Stimulated activated CD4-positive, alpha-beta T cell treated with anti-CD3 and anti-CD28 coated beads, Interleukin-12 subunit alpha, Interleukin-12 subunit beta, amount 100 ng/mL, for 4 hours (primary cell): Measurements from ENCODE around the gene AGAP3.

Experiments used
- DNase-seq: peaks from one replicate; pipeline ENCODE4 v3.0.0-alpha.2; 2020

AGAP3 gene

DNA sequence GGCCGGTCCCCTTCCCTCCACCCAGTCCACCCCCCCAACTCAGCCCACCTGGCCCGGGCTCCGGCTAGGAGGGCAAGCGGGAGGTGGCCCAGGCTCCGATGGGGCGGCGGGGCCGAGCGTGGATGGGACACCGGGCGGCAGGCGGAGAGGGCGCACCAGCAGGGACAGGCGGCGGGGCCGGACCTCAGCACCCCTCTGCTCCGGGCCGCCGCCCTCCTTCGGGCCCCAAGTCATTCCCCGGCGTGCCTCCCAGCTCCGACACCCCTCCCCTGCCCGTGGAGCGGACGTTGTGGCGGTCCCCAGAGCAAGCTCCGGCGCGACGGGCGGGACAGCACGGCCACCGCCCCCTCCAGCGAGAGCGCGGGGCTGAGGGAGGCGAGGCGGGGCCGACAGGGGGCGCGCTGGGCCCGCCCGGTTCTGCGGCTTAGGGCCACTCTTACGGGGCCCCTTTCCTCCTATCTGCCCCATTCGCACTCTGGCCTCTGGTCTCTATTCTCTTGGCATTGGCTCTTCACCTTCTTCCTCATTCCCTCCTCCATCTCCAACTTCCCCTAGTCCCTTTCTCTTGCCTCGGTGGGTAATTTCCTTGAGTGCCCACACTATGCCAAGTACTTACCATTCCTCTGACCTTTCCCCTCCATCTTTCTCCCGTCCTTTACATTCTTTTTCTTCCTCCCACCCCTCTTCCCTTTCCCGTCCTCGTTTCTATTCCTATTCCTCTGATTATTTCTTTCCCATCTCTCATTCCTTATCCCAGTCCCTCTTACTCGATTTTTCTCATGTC is 81.9 kb downstream of the AGAP3 start:
- peak; percentile 61 for DNase-seq

DNA sequence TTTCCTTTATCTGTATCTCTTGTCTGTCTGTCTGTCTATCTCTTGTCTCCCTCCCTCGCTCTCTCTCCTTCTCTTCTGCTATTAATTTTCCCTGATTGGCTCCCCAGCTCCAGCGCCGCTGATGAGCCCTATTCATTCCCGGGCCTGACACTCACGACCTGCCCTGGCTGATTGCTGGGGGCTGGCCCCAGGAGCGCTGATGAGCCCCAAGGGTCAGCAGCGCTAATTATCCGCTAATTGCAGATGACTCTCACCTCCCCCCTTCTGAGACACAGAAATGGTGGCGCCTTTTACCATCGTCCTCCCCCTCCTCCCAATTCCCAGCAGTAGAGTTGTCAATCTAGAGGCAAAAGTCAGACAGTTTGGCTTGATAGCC is 82.5 kb downstream of the AGAP3 start:
- DNase-seq = no peak

DNA sequence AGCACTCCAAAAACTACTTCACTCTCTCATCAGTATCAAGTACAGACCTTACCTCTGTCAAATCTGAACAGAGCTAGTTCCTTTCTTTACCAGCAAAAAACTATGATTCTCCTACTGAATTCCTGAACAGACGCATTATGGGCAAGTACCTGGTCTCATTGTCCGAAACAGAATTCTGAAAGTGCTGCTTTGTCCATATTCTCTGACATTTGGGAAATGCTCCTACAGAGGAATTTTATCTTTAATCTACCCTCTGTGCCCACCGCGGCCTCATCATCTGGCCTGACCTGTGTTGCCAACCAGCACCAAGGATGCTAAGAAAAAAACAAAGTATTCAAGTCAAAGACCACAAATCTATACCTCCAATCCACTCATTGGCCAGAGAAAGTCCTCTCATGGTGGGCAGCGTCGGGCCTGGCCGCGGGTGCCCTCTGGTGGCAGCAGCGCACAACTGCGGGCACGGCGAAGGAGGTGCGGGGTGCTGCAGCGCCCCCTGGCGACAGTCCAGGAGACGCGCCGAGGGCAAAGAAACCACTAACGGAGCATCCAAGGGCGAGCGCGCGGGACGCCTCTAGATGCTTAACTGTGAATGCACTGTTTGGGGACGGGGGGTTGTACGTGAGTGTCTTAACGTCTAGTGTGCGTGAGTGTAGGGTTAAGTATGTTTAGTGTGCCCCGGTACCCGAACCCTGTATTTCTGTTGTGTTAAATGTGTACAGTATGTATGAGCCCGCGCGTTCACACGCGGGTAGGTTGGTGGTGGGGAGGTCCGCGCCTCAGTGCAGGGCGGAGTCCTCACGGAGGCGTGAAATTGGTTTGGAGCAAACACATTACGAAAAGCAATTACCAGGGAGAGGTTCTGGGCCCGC is 86.2 kb downstream of the AGAP3 start:
- DNase-seq = peak; percentile 79

GRCh38 chr7:151173386-151174245 is 87.3 kb downstream of the AGAP3 start:
- DNase-seq = no peak

DNA sequence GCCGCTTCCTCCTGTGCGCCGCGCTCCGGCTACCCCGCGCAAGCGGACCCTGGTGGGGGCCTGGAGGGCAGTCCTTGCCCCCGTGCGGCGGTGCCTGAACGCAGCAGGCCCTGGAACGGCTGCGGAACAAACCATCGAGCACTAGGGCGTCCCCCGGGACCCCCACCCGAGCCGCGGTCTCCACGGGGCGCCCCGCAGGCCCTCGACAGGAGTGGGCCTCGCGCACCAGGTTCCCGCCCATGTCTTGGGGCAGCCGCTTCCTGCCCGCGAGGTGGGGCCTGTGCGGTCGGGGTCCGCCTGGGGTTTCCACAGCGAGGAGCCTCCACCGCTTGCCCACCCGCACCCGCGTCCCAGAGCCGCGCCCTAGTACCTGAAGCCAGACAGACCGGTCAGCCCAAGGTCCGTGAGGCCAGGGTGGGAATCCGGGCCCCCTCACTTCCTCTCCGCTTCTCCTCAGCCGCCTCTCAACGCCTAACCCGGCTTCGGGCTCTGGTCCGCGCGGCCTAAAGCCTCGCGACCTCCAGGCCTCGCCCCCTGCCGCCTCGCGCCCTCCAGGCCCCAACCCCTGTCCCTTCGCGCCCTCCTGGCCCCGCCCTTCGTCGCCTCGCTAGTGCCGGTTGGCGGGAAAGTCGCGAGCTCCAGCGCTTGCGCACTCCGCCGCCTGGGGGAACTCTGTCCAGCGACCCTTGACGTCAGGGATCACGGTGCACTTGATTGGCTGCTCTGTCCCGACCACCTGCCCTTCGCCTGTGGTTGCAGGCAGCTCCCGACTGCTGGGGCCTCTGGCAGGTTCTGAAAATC is 88.2 kb downstream of the AGAP3 start:
- DNase-seq = peak; percentile 25

- no peak for DNase-seq
These were observed 88.9 kb downstream of the AGAP3 start for GRCh38 chr7:151175047-151175792.

GRCh38 chr7:151175793-151176311 is 89.6 kb downstream of the AGAP3 start:
- no peak for DNase-seq

DNA sequence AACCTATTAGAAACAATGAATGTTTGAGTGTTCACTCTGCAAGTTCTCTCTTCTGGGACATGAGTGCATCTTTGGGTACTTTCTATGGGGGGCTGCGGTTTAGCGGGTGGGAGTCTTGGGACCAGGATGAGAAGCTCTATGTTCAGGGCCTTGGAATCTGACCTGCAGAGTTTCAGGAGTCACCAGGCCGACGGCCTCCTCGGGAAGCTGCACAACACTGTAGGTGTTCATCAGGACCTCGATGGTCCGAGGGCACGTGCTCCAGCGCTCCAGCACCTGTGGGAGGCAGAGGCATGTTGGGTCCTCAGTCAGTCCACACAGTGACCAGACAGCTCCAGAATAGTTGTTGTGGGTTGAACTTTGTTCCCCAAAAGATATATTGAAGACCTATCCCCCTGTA is 90.1 kb downstream of the AGAP3 start:
- DNase-seq = no peak

DNA sequence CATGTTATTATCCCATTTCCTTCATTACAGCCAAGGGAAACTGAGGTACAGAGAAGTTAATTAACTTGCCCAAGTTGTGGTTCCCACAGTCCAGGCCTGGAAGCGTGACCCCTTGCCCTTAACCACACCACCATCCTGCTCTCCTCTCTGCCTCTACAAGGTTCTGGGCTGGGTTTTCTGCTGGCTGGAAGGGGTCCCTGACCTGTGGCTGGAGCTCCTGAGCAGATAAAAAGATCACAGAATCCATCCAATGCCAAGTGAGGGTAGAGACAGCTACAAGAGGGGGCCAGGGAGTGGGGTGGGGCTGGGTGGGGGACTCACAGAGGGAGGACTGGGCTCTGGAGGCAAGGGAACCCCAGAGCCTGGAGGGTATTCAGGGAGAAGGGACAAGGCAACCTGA is 91.0 kb downstream of the AGAP3 start:
- no peak for DNase-seq

DNA sequence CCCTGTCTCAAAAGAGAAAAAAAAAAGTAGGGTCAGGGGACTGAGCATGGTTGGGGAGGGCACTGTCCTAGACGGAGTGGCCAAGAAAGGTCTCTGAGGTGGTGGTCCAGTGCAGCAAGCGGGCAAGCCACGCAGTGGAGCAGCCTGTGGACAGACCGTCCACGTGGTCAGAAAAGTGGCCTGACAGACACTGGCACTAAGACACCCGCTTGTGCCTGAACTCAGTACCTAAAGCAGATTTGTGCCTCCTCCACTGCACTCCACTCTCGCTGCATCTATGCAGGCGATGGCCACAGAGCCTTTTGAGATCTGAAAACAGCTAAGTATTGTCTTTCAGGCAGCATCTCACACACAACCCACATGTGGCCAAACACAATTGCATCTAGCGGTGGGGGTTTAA is 92.0 kb downstream of the AGAP3 start:
- DNase-seq = no peak

- no peak for DNase-seq
These were observed 92.6 kb downstream of the AGAP3 start for GRCh38 chr7:151178831-151179230.

- DNase-seq = no peak
These were observed 93.1 kb downstream of the AGAP3 start for GRCh38 chr7:151179287-151179860.

DNA sequence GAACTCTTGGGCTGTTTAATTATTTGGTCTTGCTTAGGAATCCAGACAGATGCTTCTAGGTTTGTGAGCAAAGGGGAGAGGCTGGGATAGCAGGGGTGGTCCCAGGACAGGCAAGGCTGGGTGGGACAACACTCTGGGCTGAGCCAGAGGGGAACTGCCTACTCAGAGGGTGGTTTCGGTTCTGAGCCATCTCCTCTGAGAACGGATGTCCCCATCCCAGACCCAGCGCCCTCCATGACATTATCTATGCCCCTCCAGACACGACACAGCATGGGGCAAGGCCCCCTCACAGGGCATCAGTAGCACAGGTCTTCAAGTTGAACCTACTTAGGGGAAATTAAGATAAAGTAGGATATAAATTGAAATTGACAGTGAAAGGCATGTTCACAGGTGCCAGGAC is 93.7 kb downstream of the AGAP3 start:
- no peak for DNase-seq

DNA sequence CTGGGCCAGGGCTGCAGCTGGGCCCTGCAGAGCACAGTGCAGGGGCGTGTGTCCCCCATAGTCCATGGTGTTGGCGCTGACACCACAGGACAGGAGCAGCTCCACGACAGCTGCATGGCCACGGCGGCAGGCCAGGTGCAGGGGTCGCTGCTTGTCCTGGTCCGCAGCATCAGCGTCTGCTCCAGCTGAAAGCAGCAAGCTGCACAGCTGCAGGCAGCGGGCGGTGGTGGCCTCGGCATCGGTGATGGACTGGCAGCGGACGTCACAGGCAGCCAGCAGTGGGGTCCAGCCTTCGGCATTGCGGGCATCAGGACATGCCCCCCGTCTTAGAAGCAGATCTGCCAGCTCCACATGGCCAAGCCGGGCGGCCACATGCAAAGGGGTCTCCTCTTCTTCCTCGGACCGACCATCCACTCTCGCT is 94.7 kb downstream of the AGAP3 start:
- no peak for DNase-seq

GRCh38 chr7:151185762-151186639 is 99.7 kb downstream of the AGAP3 start:
- no peak for DNase-seq

DNA sequence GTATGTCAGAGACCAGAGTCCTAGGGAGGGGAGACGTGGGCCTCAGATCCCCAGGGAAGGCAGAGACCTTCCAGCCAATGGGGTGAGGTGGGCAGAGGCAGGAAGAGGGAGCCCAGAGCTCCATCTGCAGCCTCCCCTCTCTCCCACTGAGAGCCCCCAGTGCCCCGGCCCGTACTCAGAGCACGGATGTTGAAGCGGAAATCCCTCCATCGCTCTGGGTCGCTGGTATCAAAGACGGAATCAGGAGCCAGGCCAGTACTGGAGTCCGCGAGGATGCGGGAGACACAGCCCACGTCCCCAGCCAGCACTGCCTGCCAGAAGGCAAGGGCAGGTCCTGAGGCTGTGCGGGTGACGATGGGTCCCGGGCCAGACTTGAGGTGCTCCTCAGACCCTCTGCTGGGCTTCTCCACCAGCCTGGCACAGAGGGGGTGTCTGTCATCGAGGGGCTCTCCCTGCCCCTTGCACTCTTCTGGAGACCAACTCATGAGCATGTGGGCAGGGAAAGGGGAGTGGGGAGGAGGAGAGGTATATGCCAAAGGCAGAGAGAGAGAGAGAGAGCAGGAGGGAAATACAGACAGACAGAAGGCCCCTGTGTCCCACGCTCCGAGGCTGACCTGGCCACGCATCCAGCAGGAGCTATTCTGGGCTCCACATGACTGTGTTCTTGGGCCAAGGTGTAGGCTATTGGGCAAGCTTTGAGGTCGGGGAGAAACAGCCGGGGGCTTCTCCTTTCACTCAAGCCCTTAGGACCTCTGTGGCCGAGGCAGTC is 100.5 kb downstream of the AGAP3 start, which contains the start of gene ASB10:
TSS of gene ASB10 (minus strand) at position 611 of the 769 bp plus-strand sequence. CDS start at position 491, 120 bp downstream.
- DNase-seq = no peak

DNA sequence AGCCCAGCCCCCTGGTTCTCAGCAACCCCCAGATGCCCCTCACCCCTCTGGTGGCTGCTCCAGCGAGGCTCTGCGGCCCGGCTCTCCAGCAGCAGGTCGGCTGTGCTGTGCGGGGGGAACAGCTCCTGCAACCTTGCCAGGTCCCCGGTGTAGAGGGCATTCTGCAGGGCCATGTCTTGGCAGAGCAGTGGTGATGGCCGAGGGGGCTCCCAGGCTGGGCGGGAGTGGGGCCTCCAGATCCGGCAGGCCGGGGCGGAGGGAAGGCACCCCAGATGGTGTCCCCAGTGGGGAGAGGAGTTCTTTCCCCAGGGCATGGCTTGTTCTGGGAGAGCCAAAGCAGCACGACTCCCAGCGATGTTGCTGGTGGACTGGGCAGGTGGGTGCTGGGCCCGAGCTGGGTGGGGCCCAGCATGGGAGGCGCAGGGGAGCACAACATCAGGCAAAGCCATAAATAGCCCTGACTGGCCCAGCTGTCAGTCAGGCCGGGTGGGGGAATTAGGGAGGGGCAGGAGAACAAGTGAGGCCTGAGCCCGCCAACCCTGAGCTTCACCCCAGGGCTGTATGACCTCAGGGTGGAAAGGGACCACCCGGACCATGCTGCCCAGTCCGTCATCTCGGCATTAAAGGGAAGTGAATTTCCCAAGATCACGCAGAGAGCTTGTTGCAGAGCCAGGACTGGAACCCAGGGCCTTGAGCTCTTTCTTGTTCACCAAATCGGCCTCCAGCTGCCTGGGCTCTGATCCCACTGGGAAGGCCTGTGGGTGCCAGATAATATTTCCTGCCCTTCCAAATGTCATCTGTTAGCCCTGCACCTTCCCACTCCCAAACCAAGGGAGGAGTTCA is 101.4 kb downstream of the AGAP3 start:
- no peak for DNase-seq

DNA sequence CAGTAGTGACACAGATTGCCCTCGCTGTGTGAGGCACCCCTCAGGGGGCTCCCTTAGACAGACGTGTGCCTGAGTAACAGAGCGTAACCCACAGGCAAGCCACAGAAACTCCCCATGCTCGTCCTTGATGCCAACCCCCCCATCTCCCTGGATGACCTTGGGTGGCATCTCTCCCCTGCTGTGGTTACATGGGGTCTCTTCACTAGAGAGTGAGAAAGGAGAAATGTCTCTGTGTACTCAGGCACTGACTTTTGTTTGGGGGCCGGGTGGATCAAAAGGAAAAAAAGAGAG is 101.9 kb downstream of the AGAP3 start:
- DNase-seq = no peak
